Measurements from ENCODE around the gene MTARC2. TPM values are rescaled to one million over a fixed set of nuclear protein-coding genes. Genes with fewer than 3 reads are reported as not detected.

The MTARC2 gene
- total and polyA plus RNA-seq, 5 donors from 2014 or later, result not detected

DNA sequence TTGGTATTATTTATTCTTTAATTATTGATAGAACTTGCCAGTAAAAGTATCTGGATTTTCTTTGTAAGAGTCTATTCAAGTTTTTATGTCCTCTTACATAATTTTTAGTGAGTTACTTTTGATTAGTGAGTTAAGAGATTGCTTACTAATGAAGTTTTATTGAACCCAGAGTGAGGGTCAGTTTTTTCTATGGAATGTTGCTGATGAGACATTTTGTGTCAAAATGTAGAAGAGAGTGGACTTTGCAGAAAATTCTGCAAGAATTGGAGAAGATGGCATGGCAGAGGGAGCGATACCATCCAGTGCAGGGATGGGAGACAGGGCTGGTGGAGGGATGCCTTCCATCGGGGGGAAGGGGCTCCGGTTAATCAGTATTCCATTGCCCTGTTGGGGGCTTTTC lies 11.0 kb downstream of the MTARC2 start:
- Histone ChIP-seq H3K36me3 (ENCODE audit: control insufficient read depth, insufficient read depth, low read length) (no peaks in the 10 kb centered on the region), H3K4me1 (ENCODE audit: control insufficient read depth, insufficient read depth, low read length, poor library complexity, severe bottlenecking) (no peaks in the 10 kb centered on the region), H3K4me3 (ENCODE audit: low read depth, low read length) (no peak overlapping the region), H3K9me3 (ENCODE audit: control insufficient read depth in 2 of 2, low read length in 2 of 2) (no peaks in the 10 kb centered on the region), H3K27ac (ENCODE audit: insufficient read depth, low read length, poor library complexity, severe bottlenecking) (no peak overlapping the region), H3K27me3 (ENCODE audit: control insufficient read depth, insufficient read depth, low read length) (no peaks in the 10 kb centered on the region)
- DNase-seq (no peak), ATAC-seq (ENCODE audit: low read depth in 2 of 2) (no peak)
- Mint-ChIP-seq H3K4me3 (no peak overlapping the region), H3K36me3 (no peaks in the 10 kb centered on the region), H3K27me3 (no peaks in the 10 kb centered on the region), H3K27ac (no peak overlapping the region), H3K4me1 (no peaks in the 10 kb centered on the region), H3K9me3 (no peaks in the 10 kb centered on the region)

DNA sequence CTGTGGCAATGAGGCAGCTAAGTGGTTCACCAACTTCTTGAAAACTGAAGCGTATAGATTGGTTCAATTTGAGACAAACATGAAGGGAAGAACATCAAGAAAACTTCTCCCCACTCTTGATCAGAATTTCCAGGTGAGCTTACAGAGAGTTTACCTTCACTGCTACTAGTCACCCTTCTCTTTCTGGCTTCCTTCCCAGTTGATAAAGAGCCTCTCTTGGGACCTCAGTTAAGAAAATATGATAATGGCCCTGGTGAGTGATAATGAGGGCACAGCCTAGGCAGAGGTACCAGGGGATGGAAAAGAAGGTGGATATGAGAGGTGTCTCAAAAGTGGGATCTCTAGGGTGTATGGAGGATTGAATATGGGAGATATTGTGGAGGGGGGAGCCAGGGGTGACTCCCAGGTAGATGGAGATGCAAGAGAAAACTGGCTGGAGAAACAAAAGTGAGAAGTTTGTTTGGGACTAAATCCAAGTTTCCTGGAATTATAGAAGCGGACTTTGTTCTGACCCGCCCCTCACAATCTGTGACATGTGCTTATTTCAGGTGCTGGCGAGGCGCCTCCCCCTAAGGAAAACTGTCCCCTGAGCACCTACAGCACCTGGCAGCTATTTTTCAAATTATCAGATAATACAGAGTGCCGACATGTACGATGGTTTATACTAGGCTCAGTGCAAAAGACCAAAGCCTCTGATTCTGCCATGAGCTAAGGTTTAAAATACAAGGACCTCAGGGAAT lies 13.7 kb downstream of the MTARC2 start:
- H3K36me3 ChIP-seq (ENCODE audit: control insufficient read depth, insufficient read depth, low read length), result no peaks in the 10 kb centered on the region
- H3K27ac ChIP-seq (ENCODE audit: insufficient read depth, low read length, poor library complexity, severe bottlenecking), result no peak overlapping the region
- no peak for ATAC-seq (ENCODE audit: low read depth in 2 of 2)
- Mint-ChIP-seq H3K27me3 (peaks cover 4% of the 10 kb centered on the region), H3K36me3 (no peaks in the 10 kb centered on the region), H3K27ac (no peak overlapping the region), H3K4me3 (no peak overlapping the region), H3K4me1 (no peaks in the 10 kb centered on the region), H3K9me3 (no peaks in the 10 kb centered on the region)
- H3K4me1 ChIP-seq (ENCODE audit: control insufficient read depth, insufficient read depth, low read length, poor library complexity, severe bottlenecking), result no peaks in the 10 kb centered on the region
- H3K27me3 ChIP-seq (ENCODE audit: control insufficient read depth, insufficient read depth, low read length), result no peaks in the 10 kb centered on the region
- H3K4me3 ChIP-seq (ENCODE audit: low read depth, low read length), result no peak overlapping the region
- H3K9me3 ChIP-seq (ENCODE audit: control insufficient read depth in 2 of 2, low read length in 2 of 2), result no peaks in the 10 kb centered on the region
- no peak for DNase-seq

DNA sequence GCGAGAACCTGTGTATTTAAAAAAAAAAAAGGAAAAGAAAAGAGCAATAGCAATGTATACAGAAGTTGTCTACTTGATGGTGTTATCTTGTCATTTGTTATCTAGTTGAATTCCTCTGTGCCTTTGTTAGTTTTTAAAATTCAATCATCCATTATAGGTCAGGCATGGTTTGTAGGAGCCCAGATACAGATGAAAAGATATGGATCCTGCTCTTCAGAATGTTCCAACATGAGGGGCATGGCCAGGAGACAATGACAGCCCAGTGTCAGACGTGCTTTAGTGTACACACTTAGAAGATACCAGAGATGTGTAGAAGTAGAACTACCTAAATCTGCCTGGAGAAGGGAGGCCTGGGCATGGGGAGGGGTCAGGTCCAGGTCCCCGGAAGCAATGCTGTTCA lies 16.6 kb downstream of the MTARC2 start:
- no peak overlapping the region for H3K4me3 ChIP-seq (ENCODE audit: low read depth, low read length)
- no peak for ATAC-seq (ENCODE audit: low read depth in 2 of 2)
- no peak overlapping the region for H3K27ac Mint-ChIP-seq
- peaks cover 4% of the 10 kb centered on the region for H3K27me3 Mint-ChIP-seq
- H3K4me1 Mint-ChIP-seq, result no peaks in the 10 kb centered on the region
- DNase-seq, result no peak
- H3K36me3 Mint-ChIP-seq, result no peaks in the 10 kb centered on the region
- no peaks in the 10 kb centered on the region for H3K9me3 ChIP-seq (ENCODE audit: control insufficient read depth in 2 of 2, low read length in 2 of 2)
- no peaks in the 10 kb centered on the region for H3K9me3 Mint-ChIP-seq
- no peaks in the 10 kb centered on the region for H3K36me3 ChIP-seq (ENCODE audit: control insufficient read depth, insufficient read depth, low read length)
- no peaks in the 10 kb centered on the region for H3K27me3 ChIP-seq (ENCODE audit: control insufficient read depth, insufficient read depth, low read length)
- H3K4me3 Mint-ChIP-seq, result no peak overlapping the region
- no peaks in the 10 kb centered on the region for H3K4me1 ChIP-seq (ENCODE audit: control insufficient read depth, insufficient read depth, low read length, poor library complexity, severe bottlenecking)
- H3K27ac ChIP-seq (ENCODE audit: insufficient read depth, low read length, poor library complexity, severe bottlenecking), result no peak overlapping the region

DNA sequence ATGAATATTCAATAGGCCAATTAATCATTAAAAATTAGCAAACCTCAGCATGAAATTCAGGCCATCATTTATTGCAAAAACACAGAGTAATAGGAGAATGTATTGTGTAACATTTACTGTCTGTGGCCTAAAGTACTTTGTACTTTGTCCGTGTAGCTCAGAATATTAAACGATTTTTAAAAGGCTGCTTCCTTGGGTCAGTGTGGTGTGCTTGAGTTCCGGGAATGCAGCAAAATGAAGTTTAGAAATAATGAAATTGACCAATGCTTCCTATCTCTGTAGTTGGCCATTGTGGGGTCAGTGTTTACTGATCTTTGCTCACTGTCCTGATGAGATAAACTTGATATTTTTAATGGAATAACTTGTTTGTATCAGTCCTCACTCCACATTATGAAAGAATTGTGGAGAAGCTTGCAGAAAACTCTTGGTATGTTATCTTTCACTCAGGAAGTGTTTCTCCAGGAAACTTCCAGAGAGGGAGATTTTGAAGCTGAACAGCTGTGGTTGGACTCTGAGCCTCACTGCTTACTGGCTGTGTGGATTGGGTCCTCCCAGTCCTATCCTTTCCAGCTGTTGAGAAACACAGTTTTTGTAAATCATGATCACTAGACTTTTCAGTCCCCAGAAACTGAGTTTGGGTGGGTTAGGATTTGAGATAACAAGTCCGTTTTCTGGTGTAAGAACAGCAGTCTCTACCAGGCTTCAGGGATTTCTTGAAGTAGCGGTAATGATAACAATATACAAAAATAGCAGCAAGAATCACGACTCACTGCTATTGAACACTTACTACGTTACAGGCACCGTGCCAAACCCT lies 19.4 kb downstream of the MTARC2 start:
- ATAC-seq (ENCODE audit: low read depth in 2 of 2) (no peak), DNase-seq (no peak)
- H3K27me3 ChIP-seq (ENCODE audit: control insufficient read depth, insufficient read depth, low read length), result no peaks in the 10 kb centered on the region
- no peaks in the 10 kb centered on the region for H3K36me3 ChIP-seq (ENCODE audit: control insufficient read depth, insufficient read depth, low read length)
- no peak overlapping the region for H3K27ac ChIP-seq (ENCODE audit: insufficient read depth, low read length, poor library complexity, severe bottlenecking)
- no peak overlapping the region for H3K4me3 ChIP-seq (ENCODE audit: low read depth, low read length)
- Mint-ChIP-seq H3K27me3 (peaks cover 4% of the 10 kb centered on the region), H3K4me3 (no peak overlapping the region), H3K36me3 (no peaks in the 10 kb centered on the region), H3K4me1 (no peaks in the 10 kb centered on the region), H3K9me3 (no peaks in the 10 kb centered on the region), H3K27ac (no peak overlapping the region)
- H3K4me1 ChIP-seq (ENCODE audit: control insufficient read depth, insufficient read depth, low read length, poor library complexity, severe bottlenecking), result no peaks in the 10 kb centered on the region
- H3K9me3 ChIP-seq (ENCODE audit: control insufficient read depth in 2 of 2, low read length in 2 of 2), result no peaks in the 10 kb centered on the region

DNA sequence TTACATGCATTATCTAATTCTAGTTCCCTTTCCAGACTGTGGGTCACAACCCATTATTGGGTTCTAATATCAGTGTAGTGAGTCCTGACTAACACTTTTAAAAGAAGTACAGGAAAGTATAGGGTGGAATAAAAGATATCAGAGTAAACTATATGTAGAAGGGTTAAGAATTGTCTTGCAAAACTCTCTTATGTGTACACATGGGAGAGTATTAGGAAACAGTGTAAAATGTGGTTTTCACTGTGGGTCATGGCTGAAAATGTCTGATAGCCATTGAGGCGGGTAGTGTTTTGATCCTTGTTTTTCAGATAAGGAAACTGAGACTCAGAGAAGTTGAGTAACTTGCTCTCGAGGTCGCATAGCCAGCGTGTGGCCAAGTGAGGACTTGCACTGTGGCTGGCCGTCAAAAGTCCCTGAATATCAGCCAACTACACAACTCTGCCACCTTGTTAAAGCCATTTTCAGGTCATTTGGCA lies 20.0 kb downstream of the MTARC2 start:
- no peaks in the 10 kb centered on the region for H3K4me1 Mint-ChIP-seq
- no peak overlapping the region for H3K27ac ChIP-seq (ENCODE audit: insufficient read depth, low read length, poor library complexity, severe bottlenecking)

DNA sequence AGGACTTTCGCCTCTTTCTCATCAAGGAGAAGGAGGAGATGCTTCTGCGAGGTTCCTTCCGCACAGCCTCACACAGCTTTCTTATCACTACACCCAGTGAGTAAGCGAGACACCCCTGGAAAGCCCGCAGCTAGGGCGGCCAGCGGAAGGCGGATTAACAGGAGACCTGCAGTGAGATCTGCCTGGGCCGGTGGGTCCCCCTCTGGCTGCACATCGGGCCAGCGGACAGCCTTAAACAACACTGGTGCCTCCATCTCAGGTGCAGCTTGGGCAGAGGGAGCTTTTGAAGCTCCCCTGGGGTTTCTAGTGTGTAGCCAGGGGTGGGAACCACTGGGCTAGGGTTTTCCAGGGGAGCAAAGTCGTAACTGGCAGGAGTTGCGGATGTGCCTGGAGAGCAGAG lies 21.1 kb downstream of the MTARC2 start:
- DNase-seq (no peak), ATAC-seq (ENCODE audit: low read depth in 2 of 2) (no peak)
- no peak overlapping the region for H3K27ac ChIP-seq (ENCODE audit: insufficient read depth, low read length, poor library complexity, severe bottlenecking)

More for the DNA sequence above, 20.0 kb downstream of the MTARC2 start:
- no peak overlapping the region for H3K4me3 ChIP-seq (ENCODE audit: low read depth, low read length)
- no peak for ATAC-seq (ENCODE audit: low read depth in 2 of 2)
- DNase-seq, result no peak
- no peaks in the 10 kb centered on the region for H3K36me3 ChIP-seq (ENCODE audit: control insufficient read depth, insufficient read depth, low read length)
- no peaks in the 10 kb centered on the region for H3K27me3 ChIP-seq (ENCODE audit: control insufficient read depth, insufficient read depth, low read length)
- no peaks in the 10 kb centered on the region for H3K9me3 ChIP-seq (ENCODE audit: control insufficient read depth in 2 of 2, low read length in 2 of 2)
- no peaks in the 10 kb centered on the region for H3K9me3 Mint-ChIP-seq
- H3K4me1 ChIP-seq (ENCODE audit: control insufficient read depth, insufficient read depth, low read length, poor library complexity, severe bottlenecking), result no peaks in the 10 kb centered on the region
- H3K27ac Mint-ChIP-seq, result no peak overlapping the region
- peaks cover 4% of the 10 kb centered on the region for H3K27me3 Mint-ChIP-seq
- H3K4me3 Mint-ChIP-seq, result no peak overlapping the region
- H3K36me3 Mint-ChIP-seq, result no peaks in the 10 kb centered on the region

DNA sequence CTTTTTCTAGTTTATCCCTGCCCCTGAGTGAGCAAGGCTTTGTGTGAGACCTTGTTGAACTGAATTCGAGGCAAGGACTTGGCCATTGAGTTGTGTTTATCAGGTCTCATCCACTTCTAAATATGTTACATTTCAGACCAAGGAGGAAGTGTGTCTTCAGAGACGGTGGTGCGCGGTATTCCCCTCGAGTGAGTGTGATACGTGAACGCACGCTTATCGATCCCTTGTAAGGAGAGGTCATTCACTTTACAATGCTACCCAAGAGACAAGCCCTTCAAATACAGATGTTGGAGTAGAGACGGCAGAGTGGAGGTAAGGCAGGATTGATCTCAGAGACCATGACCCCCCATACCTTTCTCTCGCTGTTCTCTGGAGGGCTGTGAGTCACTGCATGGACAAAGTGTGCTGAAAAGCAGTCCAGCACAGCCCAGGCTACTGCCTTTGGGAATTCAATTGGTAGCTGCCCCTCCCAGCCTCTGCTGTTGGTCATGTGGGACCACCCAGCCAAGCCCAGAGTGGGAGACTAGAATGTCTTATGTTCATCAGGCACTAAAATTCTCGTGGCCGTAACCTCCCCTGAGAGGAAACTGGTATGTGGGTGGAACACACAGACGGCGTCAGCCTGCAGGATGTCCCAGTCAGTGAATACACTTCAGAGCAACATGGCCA lies 22.3 kb downstream of the MTARC2 start:
- Histone ChIP-seq H3K9me3 (ENCODE audit: control insufficient read depth in 2 of 2, low read length in 2 of 2) (no peaks in the 10 kb centered on the region), H3K4me3 (ENCODE audit: low read depth, low read length) (no peak overlapping the region), H3K27ac (ENCODE audit: insufficient read depth, low read length, poor library complexity, severe bottlenecking) (no peak overlapping the region), H3K27me3 (ENCODE audit: control insufficient read depth, insufficient read depth, low read length) (no peaks in the 10 kb centered on the region), H3K4me1 (ENCODE audit: control insufficient read depth, insufficient read depth, low read length, poor library complexity, severe bottlenecking) (no peaks in the 10 kb centered on the region), H3K36me3 (ENCODE audit: control insufficient read depth, insufficient read depth, low read length) (no peaks in the 10 kb centered on the region)
- Mint-ChIP-seq H3K36me3 (no peaks in the 10 kb centered on the region), H3K27ac (no peak overlapping the region), H3K4me3 (no peak overlapping the region), H3K4me1 (no peaks in the 10 kb centered on the region), H3K27me3 (peaks cover 5% of the 10 kb centered on the region), H3K9me3 (no peaks in the 10 kb centered on the region)
- ATAC-seq (ENCODE audit: low read depth in 2 of 2) (no peak), DNase-seq (no peak)

More for the DNA sequence above, 21.1 kb downstream of the MTARC2 start:
- no peak overlapping the region for H3K4me3 ChIP-seq (ENCODE audit: low read depth, low read length)
- no peak overlapping the region for H3K27ac Mint-ChIP-seq
- no peaks in the 10 kb centered on the region for H3K9me3 ChIP-seq (ENCODE audit: control insufficient read depth in 2 of 2, low read length in 2 of 2)
- no peaks in the 10 kb centered on the region for H3K27me3 ChIP-seq (ENCODE audit: control insufficient read depth, insufficient read depth, low read length)
- H3K36me3 ChIP-seq (ENCODE audit: control insufficient read depth, insufficient read depth, low read length), result no peaks in the 10 kb centered on the region
- H3K9me3 Mint-ChIP-seq, result no peaks in the 10 kb centered on the region
- H3K36me3 Mint-ChIP-seq, result no peaks in the 10 kb centered on the region
- H3K4me1 Mint-ChIP-seq, result no peaks in the 10 kb centered on the region
- no peaks in the 10 kb centered on the region for H3K4me1 ChIP-seq (ENCODE audit: control insufficient read depth, insufficient read depth, low read length, poor library complexity, severe bottlenecking)
- no peak overlapping the region for H3K4me3 Mint-ChIP-seq
- H3K27me3 Mint-ChIP-seq, result peaks cover 6% of the 10 kb centered on the region

Measured in CD4-positive, CD25-positive, alpha-beta regulatory T cell (primary cell).